ENCODE data around the gene LENEP.
A peak's percentile ranks its signal among the peaks of the same experiment; 100 is the strongest.

Gene LENEP

DNA sequence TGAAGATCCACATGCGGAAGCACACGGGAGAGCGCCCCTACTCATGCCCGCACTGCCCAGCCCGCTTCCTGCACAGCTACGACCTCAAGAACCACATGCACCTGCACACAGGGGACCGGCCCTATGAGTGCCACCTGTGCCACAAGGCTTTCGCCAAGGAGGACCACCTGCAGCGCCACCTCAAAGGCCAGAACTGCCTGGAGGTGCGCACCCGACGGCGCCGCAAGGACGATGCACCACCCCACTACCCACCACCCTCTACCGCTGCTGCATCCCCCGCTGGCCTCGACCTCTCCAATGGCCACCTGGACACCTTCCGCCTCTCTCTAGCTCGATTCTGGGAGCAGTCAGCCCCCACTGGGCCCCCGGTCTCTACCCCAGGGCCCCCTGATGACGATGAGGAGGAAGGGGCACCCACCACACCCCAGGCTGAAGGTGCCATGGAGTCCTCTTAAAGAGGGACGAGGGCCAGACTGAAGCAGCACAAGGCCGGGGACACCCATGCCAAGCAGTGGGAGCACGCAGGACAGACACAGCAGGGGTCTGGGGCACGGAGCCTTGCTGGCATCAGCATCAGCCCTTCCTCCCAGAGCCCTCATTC is 22.9 kb downstream of the LENEP start:
- Histone ChIP-seq H3F3A (ENCODE audit: insufficient read depth, low read length) (peaks cover 38% of the 10 kb centered on the region), H3K4me2 (ENCODE audit: low read depth, low read length) (peak overlapping the region; percentile 75; the same call in 1 of the 2 replicates), H3K9me3 (replicated peaks; ENCODE audit: insufficient read depth, low read length) (no peaks in the 10 kb centered on the region), H3K27me3 (replicated peaks; ENCODE audit: insufficient read depth, low read length) (no peaks in the 10 kb centered on the region), H3K4me3 (ENCODE audit: low read length) (no peak overlapping the region), H3K4me1 (ENCODE audit: low read length) (peaks cover 30% of the 10 kb centered on the region), H3K9me2 (replicated peaks; ENCODE audit: insufficient read depth, low read length) (no peaks in the 10 kb centered on the region), H3K36me3 (replicated peaks; ENCODE audit: insufficient read depth, low read length) (no peaks in the 10 kb centered on the region; the same call in 1 of the 2 replicates), H4K20me1 (ENCODE audit: insufficient read depth, low read length) (no peaks in the 10 kb centered on the region), H3K27ac (ENCODE audit: low read length) (peak overlapping the region; percentile 74), H2AFZ (ENCODE audit: low read length) (no peak overlapping the region), H3K9ac (ENCODE audit: low read length) (peak overlapping the region; percentile 42; the same call in 1 of the 2 replicates), H3K79me2 (ENCODE audit: low read length) (peaks cover 12% of the 10 kb centered on the region)
- DNase-seq: peak; percentile 93
- TF ChIP-seq EZH2 (optimal IDR thresholded peaks at IDR 0.05; ENCODE audit: low read depth, low read length): no peak
- TF ChIP-seq, protein P1, sequence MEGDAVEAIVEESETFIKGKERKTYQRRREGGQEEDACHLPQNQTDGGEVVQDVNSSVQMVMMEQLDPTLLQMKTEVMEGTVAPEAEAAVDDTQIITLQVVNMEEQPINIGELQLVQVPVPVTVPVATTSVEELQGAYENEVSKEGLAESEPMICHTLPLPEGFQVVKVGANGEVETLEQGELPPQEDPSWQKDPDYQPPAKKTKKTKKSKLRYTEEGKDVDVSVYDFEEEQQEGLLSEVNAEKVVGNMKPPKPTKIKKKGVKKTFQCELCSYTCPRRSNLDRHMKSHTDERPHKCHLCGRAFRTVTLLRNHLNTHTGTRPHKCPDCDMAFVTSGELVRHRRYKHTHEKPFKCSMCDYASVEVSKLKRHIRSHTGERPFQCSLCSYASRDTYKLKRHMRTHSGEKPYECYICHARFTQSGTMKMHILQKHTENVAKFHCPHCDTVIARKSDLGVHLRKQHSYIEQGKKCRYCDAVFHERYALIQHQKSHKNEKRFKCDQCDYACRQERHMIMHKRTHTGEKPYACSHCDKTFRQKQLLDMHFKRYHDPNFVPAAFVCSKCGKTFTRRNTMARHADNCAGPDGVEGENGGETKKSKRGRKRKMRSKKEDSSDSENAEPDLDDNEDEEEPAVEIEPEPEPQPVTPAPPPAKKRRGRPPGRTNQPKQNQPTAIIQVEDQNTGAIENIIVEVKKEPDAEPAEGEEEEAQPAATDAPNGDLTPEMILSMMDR (IDR thresholded peaks at IDR 0.05; ENCODE audit: low read length): peak; percentile 32

DNA sequence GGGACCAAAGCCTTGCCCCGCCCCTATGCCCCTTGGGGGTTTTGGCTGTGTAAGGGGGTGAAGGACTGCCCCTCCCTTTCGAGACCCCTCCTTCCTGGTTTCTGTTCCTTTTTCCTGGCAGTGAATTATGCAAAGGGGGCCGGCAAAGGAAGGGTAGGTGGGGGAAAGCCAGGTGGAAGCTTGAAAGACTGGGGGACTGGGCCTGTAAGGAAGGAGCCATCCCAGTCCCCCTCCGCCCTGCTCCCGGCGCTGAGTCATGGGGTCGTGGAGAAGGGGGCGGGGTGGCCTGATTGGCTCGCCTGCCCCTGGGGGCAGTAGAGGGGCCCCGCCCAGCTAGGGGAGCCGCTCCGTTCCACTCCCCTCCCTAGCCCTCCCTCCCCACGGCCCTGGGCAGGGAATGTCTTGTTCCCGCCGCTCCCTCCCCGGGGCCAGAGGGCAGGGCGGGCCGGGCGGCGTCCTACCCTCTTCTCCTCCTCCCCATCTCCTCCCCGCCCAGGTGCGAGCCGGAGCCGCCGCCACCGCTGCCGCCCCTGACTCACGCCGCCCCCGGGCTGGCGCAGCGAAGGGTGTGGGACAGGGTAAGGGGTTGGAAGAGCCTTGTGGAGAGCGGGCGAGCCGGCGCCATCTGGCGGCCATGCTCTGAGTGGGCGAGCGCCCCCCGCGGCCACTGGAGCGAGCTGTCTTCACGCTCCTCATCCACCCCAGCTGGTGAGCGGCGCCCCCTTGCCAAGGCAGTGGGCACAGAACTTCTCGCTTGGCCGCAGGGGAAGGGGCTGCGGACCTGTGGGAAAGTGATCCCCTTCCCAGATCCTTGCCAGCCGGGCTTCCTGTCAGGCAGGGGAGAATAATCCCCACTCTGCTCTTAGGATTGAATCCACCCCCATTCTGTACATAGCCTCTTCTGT is 23.9 kb downstream of the LENEP start:
- H3K4me1 ChIP-seq (ENCODE audit: low read length): peaks cover 30% of the 10 kb centered on the region
- no peaks in the 10 kb centered on the region for H4K20me1 ChIP-seq (ENCODE audit: insufficient read depth, low read length)
- H3K36me3 ChIP-seq (replicated peaks; ENCODE audit: insufficient read depth, low read length): no peaks in the 10 kb centered on the region; the same call in 1 of the 2 replicates
- H3K79me2 ChIP-seq (ENCODE audit: low read length): peaks cover 7% of the 10 kb centered on the region; the same call in 1 of the 2 replicates
- H3F3A ChIP-seq (ENCODE audit: insufficient read depth, low read length): peaks cover 38% of the 10 kb centered on the region
- peak; percentile 87 for DNase-seq
- H3K27ac ChIP-seq (ENCODE audit: low read length): peak overlapping the region; percentile 74; the same call in 1 of the 2 replicates
- H3K9ac ChIP-seq (ENCODE audit: low read length): peak overlapping the region; percentile 42; the same call in 1 of the 2 replicates
- peak overlapping the region; percentile 53 for H3K4me3 ChIP-seq (ENCODE audit: low read length)
- no peaks in the 10 kb centered on the region for H3K9me3 ChIP-seq (replicated peaks; ENCODE audit: insufficient read depth, low read length)
- H3K27me3 ChIP-seq (replicated peaks; ENCODE audit: insufficient read depth, low read length): no peaks in the 10 kb centered on the region
- H3K4me2 ChIP-seq (ENCODE audit: low read depth, low read length): peak overlapping the region; percentile 75
- TF ChIP-seq, protein P1 (IDR thresholded peaks at IDR 0.05; ENCODE audit: low read length): peak; percentile 100
- no peak for TF ChIP-seq EZH2phosphoT487 (IDR thresholded peaks at IDR 0.05; ENCODE audit: low read length)
- H2AFZ ChIP-seq (ENCODE audit: low read length): peak overlapping the region; percentile 49
- H3K9me2 ChIP-seq (replicated peaks; ENCODE audit: insufficient read depth, low read length): no peaks in the 10 kb centered on the region

DNA sequence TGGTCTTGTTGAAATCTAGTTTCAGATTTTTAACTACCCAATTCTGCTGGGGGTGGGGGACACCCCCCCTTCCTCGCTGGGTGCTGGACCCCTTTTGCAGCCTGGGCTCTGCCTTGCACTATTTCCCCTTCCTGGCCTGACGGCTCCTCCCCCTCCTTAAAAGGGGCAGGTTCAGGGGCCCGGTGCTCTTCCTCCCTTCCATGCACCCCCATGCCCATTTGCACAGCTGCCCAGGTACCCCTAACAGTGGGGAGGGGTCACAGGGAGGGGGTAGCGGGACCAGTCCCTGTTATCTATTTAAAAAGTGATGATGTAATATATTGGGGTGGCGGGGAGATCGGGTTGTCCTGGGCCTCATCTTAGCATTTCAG is 24.5 kb downstream of the LENEP start:
- no peaks in the 10 kb centered on the region for H3K9me2 ChIP-seq (replicated peaks; ENCODE audit: insufficient read depth, low read length)
- peak overlapping the region; percentile 74; the same call in 1 of the 2 replicates for H3K27ac ChIP-seq (ENCODE audit: low read length)
- peaks cover 4% of the 10 kb centered on the region; the same call in 1 of the 2 replicates for H3K79me2 ChIP-seq (ENCODE audit: low read length)
- no peak for DNase-seq
- H3K27me3 ChIP-seq (replicated peaks; ENCODE audit: insufficient read depth, low read length): no peaks in the 10 kb centered on the region
- H3F3A ChIP-seq (ENCODE audit: insufficient read depth, low read length): peaks cover 38% of the 10 kb centered on the region
- peak overlapping the region; percentile 53 for H3K4me3 ChIP-seq (ENCODE audit: low read length)
- no peaks in the 10 kb centered on the region for H3K9me3 ChIP-seq (replicated peaks; ENCODE audit: insufficient read depth, low read length)
- TF ChIP-seq, protein P1 (IDR thresholded peaks at IDR 0.05; ENCODE audit: low read length): no peak
- no peak for TF ChIP-seq EZH2 (optimal IDR thresholded peaks at IDR 0.05; ENCODE audit: low read depth, low read length)
- TF ChIP-seq EZH2phosphoT487 (IDR thresholded peaks at IDR 0.05; ENCODE audit: low read length): no peak
- H2AFZ ChIP-seq (ENCODE audit: low read length): no peak overlapping the region; the same call in 1 of the 2 replicates
- peak overlapping the region; percentile 42; the same call in 1 of the 2 replicates for H3K9ac ChIP-seq (ENCODE audit: low read length)
- no peaks in the 10 kb centered on the region; the same call in 1 of the 2 replicates for H3K36me3 ChIP-seq (replicated peaks; ENCODE audit: insufficient read depth, low read length)
- no peaks in the 10 kb centered on the region for H4K20me1 ChIP-seq (ENCODE audit: insufficient read depth, low read length)
- peaks cover 30% of the 10 kb centered on the region for H3K4me1 ChIP-seq (ENCODE audit: low read length)
- peak overlapping the region; percentile 75 for H3K4me2 ChIP-seq (ENCODE audit: low read depth, low read length)
